Natural killer cell (primary cell): ENCODE data around the gene PKD2L1. TPM values are rescaled to one million over a fixed set of nuclear protein-coding genes. Genes with fewer than 3 reads are reported as not detected.

Experiments
- ATAC-seq, 3 donors: fragments of 150-1000 bp in 2 of 3; fragments of 200-7000 bp in 1 of 3; cut with Tn5 transposase; 1 replicate in 1 of 3; 2 replicates in 2 of 3; pipeline ENCODE4 v1.10.0; 2021; ENCODE audit warnings: mild to moderate bottlenecking in 2 of 3, moderate library complexity in 2 of 3
- DNase-seq, 2 donors: peaks; one replicate each; pipeline versions ENCODE4 v3.0.0 to v3.0.0-alpha.2; 2013 to 2021; ENCODE audit warnings: mixed read lengths in 1 of 2
- H3K27ac ChIP-seq: one replicate; pipeline ENCODE4 v1.5.1; 2013; ENCODE audit warnings: mild to moderate bottlenecking, low read length
- H3K27me3 ChIP-seq: one replicate; pipeline ENCODE4 v1.6.1; 2013; ENCODE audit warnings: low read length; ENCODE audit not compliant: control insufficient read depth, insufficient read depth
- H3K36me3 ChIP-seq: one replicate; pipeline ENCODE4 v1.6.1; 2013; ENCODE audit warnings: low read length; ENCODE audit not compliant: control insufficient read depth, insufficient read depth
- H3K4me1 ChIP-seq: one replicate; pipeline ENCODE4 v1.6.1; 2013; ENCODE audit warnings: low read length; ENCODE audit not compliant: control insufficient read depth, insufficient read depth
- H3K4me3 ChIP-seq: one replicate; pipeline ENCODE4 v1.5.1; 2013; ENCODE audit warnings: low read length
- H3K9me3 ChIP-seq: one replicate; pipeline ENCODE4 v1.6.1; 2013; ENCODE audit warnings: low read length; ENCODE audit not compliant: control insufficient read depth, insufficient read depth
- H3K27ac Mint-ChIP-seq, 2 donors: one replicate each; pipeline ENCODE4 v1.8.0; 2022; ENCODE audit warnings: mild to moderate bottlenecking in 2 of 2, mixed read lengths in 2 of 2, moderate library complexity in 1 of 2
- H3K27me3 Mint-ChIP-seq, 2 donors: one replicate each; pipeline ENCODE4 v1.8.0; 2022; ENCODE audit warnings: low read depth in 2 of 2, mixed read lengths in 2 of 2
- H3K36me3 Mint-ChIP-seq: one replicate; pipeline ENCODE4 v1.8.0; 2022; ENCODE audit warnings: mixed read lengths
- H3K4me1 Mint-ChIP-seq, 2 donors: one replicate each; pipeline ENCODE4 v1.8.0; 2022; ENCODE audit warnings: mixed read lengths in 2 of 2
- H3K4me3 Mint-ChIP-seq: one replicate; pipeline ENCODE4 v1.8.0; 2022; ENCODE audit warnings: mild to moderate bottlenecking, moderate library complexity, mixed read lengths
- H3K9me3 Mint-ChIP-seq, 2 donors: one replicate each; pipeline ENCODE4 v1.8.0; 2022; ENCODE audit warnings: mixed read lengths in 2 of 2
- WGBS: methylation state at CpG from one replicate; pipeline ENCODE4 v1.1.7; 2013; ENCODE audit warnings: missing lambda C conversion rate; ENCODE audit not compliant: insufficient coverage; 5-methylcytosine and 5-hydroxymethylcytosine counted together
- intact Hi-C: fragments of 100-400 bp; cut with micrococcal nuclease; formaldehyde crosslinking; loops from one replicate; pipeline ENCODE4 v1.14.2; 2022
- total RNA-seq, 4 donors: library from RNA; stranded (reverse); fragments of 120-200 nt in 1 of 4; gene quantifications; one replicate each; pipeline versions ENCODE4 v1.2.3 to v1.2.4, GENCODE V29; 2013 to 2022
- TF ChIP-seq, protein P1 (sequence below): fragments of 200-600 bp; IDR thresholded peaks from one replicate; pipeline ENCODE4 v1.8.0; 2022; ENCODE audit warnings: antibody characterized with exemption

Gene PKD2L1
- total RNA-seq, 3 donors from 2014 or later (not counting 1 experiment from before 2014, with no cell fraction given) = not detected

DNA sequence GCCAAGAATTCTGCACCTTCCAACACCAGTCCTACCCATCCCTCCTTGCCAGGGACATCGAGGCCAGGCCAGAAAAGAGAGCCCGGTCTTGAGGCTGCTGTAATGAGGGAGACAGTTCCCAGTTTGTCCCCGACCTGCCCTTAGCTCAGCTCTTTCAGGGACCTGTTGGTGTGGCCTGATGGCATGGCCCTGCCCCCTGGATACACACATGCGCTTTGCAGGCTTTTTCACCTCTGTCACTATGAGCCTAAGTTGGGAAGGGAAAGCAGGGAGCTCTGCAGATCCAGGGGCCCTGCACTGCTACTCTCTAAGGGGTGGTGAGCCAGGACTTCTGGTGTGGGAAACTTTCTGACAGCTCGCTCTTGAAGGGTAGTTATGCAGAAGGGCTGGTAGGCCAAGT lies 19.1 kb upstream of the PKD2L1 start:
- intact Hi-C loops = no loop called here
- Mint-ChIP-seq H3K4me3 (peak overlapping the region; percentile 13), H3K4me1 (peaks cover 25 to 40% of the 10 kb centered on the region in 2 donors), H3K36me3 (no peaks in the 10 kb centered on the region), H3K27ac (no peak overlapping the region), H3K9me3 (no peaks in the 10 kb centered on the region), H3K27me3 (no peaks in the 10 kb centered on the region)
- Histone ChIP-seq H3K36me3 (peaks cover 10% of the 10 kb centered on the region), H3K27me3 (no peaks in the 10 kb centered on the region), H3K4me1 (peaks cover 21% of the 10 kb centered on the region), H3K9me3 (no peaks in the 10 kb centered on the region), H3K27ac (no peak overlapping the region), H3K4me3 (no peak overlapping the region)
- DNase-seq (no peak), ATAC-seq (no peak)
- TF ChIP-seq, protein P1, sequence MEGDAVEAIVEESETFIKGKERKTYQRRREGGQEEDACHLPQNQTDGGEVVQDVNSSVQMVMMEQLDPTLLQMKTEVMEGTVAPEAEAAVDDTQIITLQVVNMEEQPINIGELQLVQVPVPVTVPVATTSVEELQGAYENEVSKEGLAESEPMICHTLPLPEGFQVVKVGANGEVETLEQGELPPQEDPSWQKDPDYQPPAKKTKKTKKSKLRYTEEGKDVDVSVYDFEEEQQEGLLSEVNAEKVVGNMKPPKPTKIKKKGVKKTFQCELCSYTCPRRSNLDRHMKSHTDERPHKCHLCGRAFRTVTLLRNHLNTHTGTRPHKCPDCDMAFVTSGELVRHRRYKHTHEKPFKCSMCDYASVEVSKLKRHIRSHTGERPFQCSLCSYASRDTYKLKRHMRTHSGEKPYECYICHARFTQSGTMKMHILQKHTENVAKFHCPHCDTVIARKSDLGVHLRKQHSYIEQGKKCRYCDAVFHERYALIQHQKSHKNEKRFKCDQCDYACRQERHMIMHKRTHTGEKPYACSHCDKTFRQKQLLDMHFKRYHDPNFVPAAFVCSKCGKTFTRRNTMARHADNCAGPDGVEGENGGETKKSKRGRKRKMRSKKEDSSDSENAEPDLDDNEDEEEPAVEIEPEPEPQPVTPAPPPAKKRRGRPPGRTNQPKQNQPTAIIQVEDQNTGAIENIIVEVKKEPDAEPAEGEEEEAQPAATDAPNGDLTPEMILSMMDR = no peak
- 80% methylated on average over 5 of the region's 5 CpGs for WGBS

DNA sequence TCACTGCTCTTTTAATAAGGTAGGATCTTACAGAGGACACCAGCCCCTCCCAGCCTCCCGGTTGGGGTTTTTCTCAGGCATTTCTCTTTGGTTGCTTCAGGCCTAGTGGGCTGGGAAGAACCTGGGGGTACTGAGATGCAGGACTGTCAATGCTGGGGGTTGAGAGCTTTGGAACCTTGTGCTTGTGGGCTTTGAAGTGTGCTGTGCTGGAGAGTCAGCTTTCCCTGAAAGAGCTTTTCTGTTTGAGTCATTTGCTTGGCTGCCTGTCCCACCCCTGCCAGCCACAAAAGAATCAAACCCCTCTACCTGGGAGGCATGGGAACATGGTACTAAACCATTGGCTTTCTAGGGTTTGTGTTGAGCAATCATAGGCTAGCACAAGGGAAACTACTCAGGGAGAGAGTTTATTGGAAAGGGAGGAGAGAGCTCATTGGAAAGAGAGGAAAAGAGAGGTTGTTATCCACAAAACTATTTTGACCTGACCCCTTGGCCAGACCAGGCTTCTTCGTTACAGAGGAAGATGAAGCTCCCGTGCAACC lies 18.4 kb upstream of the PKD2L1 start:
- intact Hi-C loops = no loop called here

GRCh38 chr10:100347568-100348195 lies 17.7 kb upstream of the PKD2L1 start:
- Histone ChIP-seq H3K36me3 (peaks cover 3% of the 10 kb centered on the region), H3K4me3 (peak overlapping the region; percentile 58), H3K4me1 (peaks cover 21% of the 10 kb centered on the region), H3K27ac (no peak overlapping the region), H3K9me3 (no peaks in the 10 kb centered on the region), H3K27me3 (no peaks in the 10 kb centered on the region)
- H3K27ac Mint-ChIP-seq = peak overlapping the region in 1 of 2 donors; percentile 68
- WGBS = 7% methylated on average over 28 of the region's 32 CpGs
- H3K4me1 Mint-ChIP-seq = peaks cover 25 to 41% of the 10 kb centered on the region in 2 donors
- H3K27me3 Mint-ChIP-seq = no peaks in the 10 kb centered on the region
- TF ChIP-seq, protein P1 = no peak
- no peak for ATAC-seq
- H3K4me3 Mint-ChIP-seq = peak overlapping the region; percentile 82
- intact Hi-C loops = loop anchor here (1.0 kb wide), 1 partner anchor 24 kb away; no protein-coding TSS in a partner anchor
- DNase-seq = no peak
- H3K36me3 Mint-ChIP-seq = no peaks in the 10 kb centered on the region
- no peaks in the 10 kb centered on the region for H3K9me3 Mint-ChIP-seq

More for the DNA sequence above, 18.4 kb upstream of the PKD2L1 start:
- ATAC-seq = no peak
- Histone ChIP-seq H3K36me3 (peaks cover 5% of the 10 kb centered on the region), H3K27me3 (no peaks in the 10 kb centered on the region), H3K27ac (no peak overlapping the region), H3K4me3 (no peak overlapping the region), H3K9me3 (no peaks in the 10 kb centered on the region), H3K4me1 (peaks cover 21% of the 10 kb centered on the region)
- Mint-ChIP-seq H3K27ac (peak overlapping the region in 1 of 2 donors; percentile 68), H3K4me3 (peak overlapping the region; percentile 82), H3K36me3 (no peaks in the 10 kb centered on the region), H3K27me3 (no peaks in the 10 kb centered on the region), H3K4me1 (peaks cover 25 to 40% of the 10 kb centered on the region in 2 donors), H3K9me3 (no peaks in the 10 kb centered on the region)
- WGBS = 87% methylated on average over 3 of the region's 3 CpGs
- DNase-seq = peak in 1 of 2 donors; percentile 7
- TF ChIP-seq, protein P1 = no peak
